OCI-LY1 (cell line): Measurements from ENCODE around the gene TMEM9.

Experiments
- CTCF ChIP-seq: fragments of 200-600 bp; sonication (generic), shearing (Covaris generic); IDR thresholded peaks from 2 replicates; pipeline ENCODE4 v1.5.1; 2017; ENCODE audit warnings: mild to moderate bottlenecking, antibody characterized with exemption, low read length, moderate library complexity, mixed read lengths
- EZH2 ChIP-seq: fragments of 200-600 bp; sonication (generic), shearing (Covaris generic); IDR thresholded peaks from 2 replicates; pipeline ENCODE4 v1.8.0; 2017; ENCODE audit warnings: borderline replicate concordance, mixed run types, mild to moderate bottlenecking, antibody characterized with exemption, low read length, moderate library complexity, mixed read lengths

GRCh38 chr1:201127755-201128455 lies 26.4 kb downstream of the TMEM9 start:
- TF ChIP-seq CTCF (no peak), EZH2 (no peak)
